HepG2 (cell line): ENCODE measurements around the gene GPR162. TPM values are rescaled to one million over a fixed set of nuclear protein-coding genes. Genes with fewer than 3 reads are reported as not detected.
A peak's percentile ranks its signal among the peaks of the same experiment; 100 is the strongest.

Source experiments
- ATAD3A ChIP-seq: sonication (generic); formaldehyde crosslinking; IDR thresholded peaks from 2 replicates; pipeline ENCODE4 v1.4.0; 2020; ENCODE audit warnings: missing genetic modification reagents
- CREM ChIP-seq, 2 experiments: sonication (generic) in 1 of 2; formaldehyde crosslinking in 1 of 2; IDR thresholded peaks; 2 replicates each; pipeline versions ENCODE4 v1.4.0 to v1.6.1; 2016 to 2020; ENCODE audit warnings: antibody characterized with exemption in 1 of 2, mild to moderate bottlenecking in 1 of 2, missing genetic modification reagents in 1 of 2
- DPF2 ChIP-seq: sonication (generic); formaldehyde crosslinking; IDR thresholded peaks from 2 replicates; pipeline ENCODE4 v1.4.0; 2020; ENCODE audit warnings: mild to moderate bottlenecking, low read depth, missing genetic modification reagents, borderline replicate concordance
- LCORL ChIP-seq, 2 experiments: fragments of 450-650 bp in 1 of 2; sonication (generic) in 1 of 2; formaldehyde crosslinking in 1 of 2; IDR thresholded peaks; 2 replicates each; pipeline versions ENCODE4 v1.5.0 to v1.6.1; 2017 to 2020; ENCODE audit warnings: antibody characterized with exemption in 1 of 2, missing genetic modification reagents in 1 of 2
- POLR2A ChIP-seq, 2 experiments: IDR thresholded peaks; 2 replicates each; pipeline ENCODE4 v1.6.1; 2011; ENCODE audit warnings: low read depth in 2 of 2, low read length in 2 of 2, mild to moderate bottlenecking in 1 of 2, moderate library complexity in 1 of 2; ENCODE audit not compliant: insufficient read depth in 1 of 2
- RXRB ChIP-seq: IDR thresholded peaks from 2 replicates; pipeline ENCODE4 v1.6.1; 2016; ENCODE audit warnings: borderline replicate concordance, missing genetic modification reagents, missing compliant biosample characterization
- SALL1 ChIP-seq: sonication (generic); formaldehyde crosslinking; IDR thresholded peaks from 2 replicates; pipeline ENCODE4 v1.8.0; 2022; ENCODE audit warnings: mild to moderate bottlenecking, missing genetic modification reagents
- SYNCRIP ChIP-seq: fragments of 200-400 bp; formaldehyde crosslinking; IDR thresholded peaks from 2 replicates; pipeline ENCODE4 v1.6.1; 2018; ENCODE audit warnings: mild to moderate bottlenecking, low read depth, low read length; ENCODE audit not compliant: insufficient read depth
- TFDP2 ChIP-seq: sonication (generic); formaldehyde crosslinking; IDR thresholded peaks from 2 replicates; pipeline ENCODE4 v1.4.0; 2020; ENCODE audit warnings: missing genetic modification reagents
- ZNF550 ChIP-seq: sonication (generic); formaldehyde crosslinking; IDR thresholded peaks from 2 replicates; pipeline ENCODE4 v1.4.0; 2020; ENCODE audit warnings: mild to moderate bottlenecking, missing genetic modification reagents, borderline replicate concordance
- ZNF652 ChIP-seq: IDR thresholded peaks from 2 replicates; pipeline ENCODE4 v1.6.1; 2016; ENCODE audit warnings: low read depth, borderline replicate concordance
- ZNF674 ChIP-seq: sonication (generic); formaldehyde crosslinking; IDR thresholded peaks from 2 replicates; pipeline ENCODE4 v1.5.0; 2020; ENCODE audit warnings: low read depth, mild to moderate bottlenecking, missing genetic modification reagents
- ZNF720 ChIP-seq: sonication (generic); formaldehyde crosslinking; IDR thresholded peaks from 2 replicates; pipeline ENCODE4 v1.4.0; 2020; ENCODE audit warnings: missing genetic modification reagents
- ZNF792 ChIP-seq: IDR thresholded peaks from 2 replicates; pipeline ENCODE4 v1.6.1; 2016
- ZSCAN12 ChIP-seq: sonication (generic); formaldehyde crosslinking; IDR thresholded peaks from 2 replicates; pipeline ENCODE4 v1.9.0; 2021; ENCODE audit warnings: mild to moderate bottlenecking, missing genetic modification reagents
- polyA plus RNA-seq, 8 experiments: library from polyadenylated mRNA; depleted of rRNA in 3 of 8; stranded (reverse) in 7 of 8; unstranded in 1 of 8; fragments of >200 nt; fragmentation: Illumina TruSeq in 4 of 8; extraction: Trizol in 4 of 8; gene quantifications; 2 replicates each; pipeline versions ENCODE4 v1.2.1 to v1.2.3, GENCODE V29; 2011 to 2016; ENCODE audit warnings: low read depth in 4 of 8, missing spikeins in 1 of 8, mixed read lengths in 1 of 8; ENCODE audit not compliant: insufficient read depth in 1 of 8
- total RNA-seq, 5 experiments: library from RNA; depleted of rRNA; stranded (reverse); fragments of >200 nt; fragmentation: Illumina TruSeq; extraction: Trizol; gene quantifications; 2 replicates each; pipeline ENCODE4 v1.2.3, GENCODE V29; 2016; ENCODE audit warnings: low read depth in 1 of 5
- TF ChIP-seq, protein P1 (sequence below): sonication (generic); formaldehyde crosslinking; IDR thresholded peaks from 2 replicates; pipeline ENCODE4 v1.4.0; 2020; ENCODE audit warnings: missing genetic modification reagents
- TF ChIP-seq, protein P2 (sequence below): sonication (generic); formaldehyde crosslinking; IDR thresholded peaks from 2 replicates; pipeline ENCODE4 v1.4.0; 2020; ENCODE audit warnings: missing genetic modification reagents, mild to moderate bottlenecking, borderline replicate concordance

The GPR162 gene
- total and polyA plus RNA-seq, 2 of the 13 experiments (the other 11 are each of a cell fraction or from before 2014, with no cell fraction given) = 0.08 TPM; not detected in 1

- TF ChIP-seq, protein P1, sequence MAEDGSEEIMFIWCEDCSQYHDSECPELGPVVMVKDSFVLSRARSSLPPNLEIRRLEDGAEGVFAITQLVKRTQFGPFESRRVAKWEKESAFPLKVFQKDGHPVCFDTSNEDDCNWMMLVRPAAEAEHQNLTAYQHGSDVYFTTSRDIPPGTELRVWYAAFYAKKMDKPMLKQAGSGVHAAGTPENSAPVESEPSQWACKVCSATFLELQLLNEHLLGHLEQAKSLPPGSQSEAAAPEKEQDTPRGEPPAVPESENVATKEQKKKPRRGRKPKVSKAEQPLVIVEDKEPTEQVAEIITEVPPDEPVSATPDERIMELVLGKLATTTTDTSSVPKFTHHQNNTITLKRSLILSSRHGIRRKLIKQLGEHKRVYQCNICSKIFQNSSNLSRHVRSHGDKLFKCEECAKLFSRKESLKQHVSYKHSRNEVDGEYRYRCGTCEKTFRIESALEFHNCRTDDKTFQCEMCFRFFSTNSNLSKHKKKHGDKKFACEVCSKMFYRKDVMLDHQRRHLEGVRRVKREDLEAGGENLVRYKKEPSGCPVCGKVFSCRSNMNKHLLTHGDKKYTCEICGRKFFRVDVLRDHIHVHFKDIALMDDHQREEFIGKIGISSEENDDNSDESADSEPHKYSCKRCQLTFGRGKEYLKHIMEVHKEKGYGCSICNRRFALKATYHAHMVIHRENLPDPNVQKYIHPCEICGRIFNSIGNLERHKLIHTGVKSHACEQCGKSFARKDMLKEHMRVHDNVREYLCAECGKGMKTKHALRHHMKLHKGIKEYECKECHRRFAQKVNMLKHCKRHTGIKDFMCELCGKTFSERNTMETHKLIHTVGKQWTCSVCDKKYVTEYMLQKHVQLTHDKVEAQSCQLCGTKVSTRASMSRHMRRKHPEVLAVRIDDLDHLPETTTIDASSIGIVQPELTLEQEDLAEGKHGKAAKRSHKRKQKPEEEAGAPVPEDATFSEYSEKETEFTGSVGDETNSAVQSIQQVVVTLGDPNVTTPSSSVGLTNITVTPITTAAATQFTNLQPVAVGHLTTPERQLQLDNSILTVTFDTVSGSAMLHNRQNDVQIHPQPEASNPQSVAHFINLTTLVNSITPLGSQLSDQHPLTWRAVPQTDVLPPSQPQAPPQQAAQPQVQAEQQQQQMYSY (CRISPR knock-in tag) = peak; percentile 53; the same call in 1 of the 2 replicates
- 0 out of 2 replicates have a peak, but pooled peaks have one; percentile 9 for TF ChIP-seq RXRB (CRISPR knock-in tag)
- no peak for TF ChIP-seq DPF2 (CRISPR knock-in tag)
- no peak for TF ChIP-seq ZNF550 (CRISPR knock-in tag)
- TF ChIP-seq POLR2A (IDR thresholded peaks at IDR 0.05; ENCODE audit: insufficient read depth in 1 of 2, low read depth in 2 of 2, low read length in 2 of 2) = no peak; a peak in 1 of 4 replicates
- TF ChIP-seq, protein P2, sequence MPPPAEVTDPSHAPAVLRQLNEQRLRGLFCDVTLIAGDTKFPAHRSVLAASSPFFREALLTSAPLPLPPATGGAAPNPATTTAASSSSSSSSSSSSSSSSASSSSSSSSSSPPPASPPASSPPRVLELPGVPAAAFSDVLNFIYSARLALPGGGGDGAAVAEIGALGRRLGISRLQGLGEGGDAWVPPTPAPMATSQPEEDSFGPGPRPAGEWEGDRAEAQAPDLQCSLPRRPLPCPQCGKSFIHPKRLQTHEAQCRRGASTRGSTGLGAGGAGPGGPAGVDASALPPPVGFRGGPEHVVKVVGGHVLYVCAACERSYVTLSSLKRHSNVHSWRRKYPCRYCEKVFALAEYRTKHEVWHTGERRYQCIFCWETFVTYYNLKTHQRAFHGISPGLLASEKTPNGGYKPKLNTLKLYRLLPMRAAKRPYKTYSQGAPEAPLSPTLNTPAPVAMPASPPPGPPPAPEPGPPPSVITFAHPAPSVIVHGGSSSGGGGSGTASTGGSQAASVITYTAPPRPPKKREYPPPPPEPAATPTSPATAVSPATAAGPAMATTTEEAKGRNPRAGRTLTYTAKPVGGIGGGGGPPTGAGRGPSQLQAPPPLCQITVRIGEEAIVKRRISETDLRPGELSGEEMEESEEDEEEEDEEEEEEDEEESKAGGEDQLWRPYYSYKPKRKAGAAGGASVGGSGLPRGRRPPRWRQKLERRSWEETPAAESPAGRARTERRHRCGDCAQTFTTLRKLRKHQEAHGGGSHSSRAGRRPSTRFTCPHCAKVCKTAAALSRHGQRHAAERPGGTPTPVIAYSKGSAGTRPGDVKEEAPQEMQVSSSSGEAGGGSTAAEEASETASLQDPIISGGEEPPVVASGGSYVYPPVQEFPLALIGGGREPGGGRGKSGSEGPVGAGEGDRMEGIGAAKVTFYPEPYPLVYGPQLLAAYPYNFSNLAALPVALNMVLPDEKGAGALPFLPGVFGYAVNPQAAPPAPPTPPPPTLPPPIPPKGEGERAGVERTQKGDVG (CRISPR knock-in tag) = no peak
- TF ChIP-seq SYNCRIP = no peak
- peak; percentile 87 for TF ChIP-seq SALL1 (CRISPR knock-in tag)
- peak; percentile 65 for TF ChIP-seq TFDP2 (CRISPR knock-in tag)
- TF ChIP-seq ZNF792 (CRISPR knock-in tag) = peak; percentile 24; the same call in 1 of the 2 replicates
- TF ChIP-seq ZNF674 (CRISPR knock-in tag) = no peak
- TF ChIP-seq LCORL (IDR thresholded peaks at IDR 0.05) = no peak
- TF ChIP-seq LCORL (CRISPR knock-in tag; IDR thresholded peaks at IDR 0.05) = peak; percentile 73
- TF ChIP-seq ZNF652 (CRISPR knock-in tag) = peak; percentile 99
- no peak for TF ChIP-seq ATAD3A (CRISPR knock-in tag)
- no peak for TF ChIP-seq ZSCAN12 (CRISPR knock-in tag)
- no peak for TF ChIP-seq ZNF720 (CRISPR knock-in tag)
- TF ChIP-seq CREM (IDR thresholded peaks at IDR 0.05) = peak; percentile 46; the same call in 1 of the 2 replicates
- no peak for TF ChIP-seq CREM (CRISPR knock-in tag; IDR thresholded peaks at IDR 0.05)
Observed at GRCh38 chr12:6873094-6874014, 51.7 kb downstream of the GPR162 start, which contains the start of gene SPSB2 (continued).
